H9 (cell line): ENCODE data around the gene DMRTA2. TPM values are rescaled to one million over a fixed set of nuclear protein-coding genes. Genes with fewer than 3 reads are reported as not detected.

Experiments used
- DNase-seq: peaks from one replicate; pipeline ENCODE4 v3.0.0-alpha.2; 2017
- H2AFZ ChIP-seq: one replicate; pipeline ENCODE4 v1.6.1; 2013; ENCODE audit warnings: mild to moderate bottlenecking, low read length, control low read depth, moderate library complexity
- H2AK5ac ChIP-seq: 2 replicates; pipeline ENCODE4 v1.6.1; 2013; ENCODE audit warnings: low read length, control low read depth, mixed read lengths; ENCODE audit not compliant: insufficient read length
- H2BK120ac ChIP-seq: one replicate; pipeline ENCODE4 v1.6.1; 2013; ENCODE audit warnings: low read depth, mild to moderate bottlenecking, low read length, control low read depth, inconsistent platforms; ENCODE audit not compliant: poor library complexity, severe bottlenecking
- H2BK12ac ChIP-seq: 2 replicates; pipeline ENCODE4 v1.6.1; 2013; ENCODE audit warnings: low read length, control low read depth, mixed read lengths, low read depth; ENCODE audit not compliant: insufficient read length
- H2BK15ac ChIP-seq: 2 replicates; pipeline ENCODE4 v1.6.1; 2013; ENCODE audit warnings: low read depth, low read length, control low read depth
- H2BK20ac ChIP-seq: one replicate; pipeline ENCODE4 v1.6.1; 2013; ENCODE audit warnings: low read depth, mild to moderate bottlenecking, low read length, control low read depth, inconsistent platforms; ENCODE audit not compliant: poor library complexity, severe bottlenecking
- H2BK5ac ChIP-seq: 2 replicates; pipeline ENCODE4 v1.6.1; 2013; ENCODE audit warnings: low read length, control low read depth, mixed read lengths; ENCODE audit not compliant: insufficient read length
- H3K14ac ChIP-seq: 2 replicates; pipeline ENCODE4 v1.6.1; 2013; ENCODE audit warnings: low read length, control low read depth; ENCODE audit not compliant: insufficient read depth
- H3K18ac ChIP-seq: 2 replicates; pipeline ENCODE4 v1.6.1; 2013; ENCODE audit warnings: low read depth, mild to moderate bottlenecking, mixed read lengths, low read length, control low read depth; ENCODE audit not compliant: insufficient read length
- H3K23ac ChIP-seq: 2 replicates; pipeline ENCODE4 v1.6.1; 2013; ENCODE audit warnings: low read length, control low read depth, mixed read lengths, low read depth; ENCODE audit not compliant: insufficient read length
- H3K23me2 ChIP-seq: 2 replicates; pipeline ENCODE4 v1.6.1; 2013; ENCODE audit warnings: low read depth, mild to moderate bottlenecking, mixed read lengths, low read length, control low read depth; ENCODE audit not compliant: insufficient read length, poor library complexity, severe bottlenecking
- H3K27ac ChIP-seq: 2 replicates; pipeline ENCODE4 v1.5.1; 2013; ENCODE audit warnings: low read length, control low read depth, mixed read lengths, low read depth; ENCODE audit not compliant: insufficient read length
- H3K27me3 ChIP-seq: 2 replicates; pipeline ENCODE4 v1.6.1; 2013; ENCODE audit warnings: low read length, control low read depth, inconsistent platforms; ENCODE audit not compliant: insufficient read depth
- H3K4ac ChIP-seq: 2 replicates; pipeline ENCODE4 v1.6.1; 2013; ENCODE audit warnings: low read depth, mild to moderate bottlenecking, control low read depth, inconsistent platforms, low read length, moderate library complexity
- H3K4me1 ChIP-seq: 2 replicates; pipeline ENCODE4 v1.6.1; 2013; ENCODE audit warnings: low read length, control low read depth, inconsistent platforms; ENCODE audit not compliant: insufficient read depth
- H3K4me2 ChIP-seq: 2 replicates; pipeline ENCODE4 v1.6.1; 2013; ENCODE audit warnings: low read length, control low read depth, mixed read lengths; ENCODE audit not compliant: insufficient read length, insufficient read depth
- H3K56ac ChIP-seq: 2 replicates; pipeline ENCODE4 v1.6.1; 2013; ENCODE audit warnings: low read depth, mild to moderate bottlenecking, mixed read lengths, low read length, control low read depth; ENCODE audit not compliant: insufficient read length
- H3K79me1 ChIP-seq: 2 replicates; pipeline ENCODE4 v1.6.1; 2013; ENCODE audit warnings: low read depth, mild to moderate bottlenecking, moderate library complexity, low read length, control low read depth, inconsistent platforms; ENCODE audit not compliant: insufficient read depth, poor library complexity, severe bottlenecking
- H3K79me2 ChIP-seq: 2 replicates; pipeline ENCODE4 v1.6.1; 2013; ENCODE audit warnings: low read length, control low read depth, inconsistent platforms; ENCODE audit not compliant: insufficient read depth
- H3K9ac ChIP-seq: 2 replicates; pipeline ENCODE4 v1.6.1; 2013; ENCODE audit warnings: low read length, control low read depth, mixed read lengths; ENCODE audit not compliant: insufficient read length; ENCODE audit errors: extremely low read depth
- H3K9me3 ChIP-seq: one replicate; pipeline ENCODE4 v1.6.1; 2013; ENCODE audit warnings: low read depth, low read length, inconsistent platforms; ENCODE audit not compliant: control insufficient read depth
- H3T11ph ChIP-seq: one replicate; pipeline ENCODE4 v1.6.1; 2013; ENCODE audit warnings: mild to moderate bottlenecking, low read length, control low read depth, inconsistent platforms
- H4K20me1 ChIP-seq: one replicate; pipeline ENCODE4 v1.6.1; 2013; ENCODE audit not compliant: control insufficient read depth, insufficient read length, insufficient read depth
- H4K5ac ChIP-seq: 2 replicates; pipeline ENCODE4 v1.6.1; 2013; ENCODE audit warnings: low read depth, mild to moderate bottlenecking, mixed read lengths, low read length, control low read depth; ENCODE audit not compliant: insufficient read length
- H4K8ac ChIP-seq: replicated peaks from 2 replicates; pipeline ENCODE4 v1.6.1; 2013; ENCODE audit warnings: low read length, control low read depth, mixed read lengths, low read depth; ENCODE audit not compliant: insufficient read length
- H4K91ac ChIP-seq: 2 replicates; pipeline ENCODE4 v1.6.1; 2013; ENCODE audit warnings: low read depth, mild to moderate bottlenecking, moderate library complexity, mixed read lengths, low read length, control low read depth; ENCODE audit not compliant: insufficient read length
- H3K27ac Mint-ChIP-seq, 3 experiments: 2 replicates in 2 of 3; 3 replicates in 1 of 3; pipeline ENCODE4 v1.8.0; 2020 to 2021; ENCODE audit warnings: mixed read lengths in 3 of 3, mild to moderate bottlenecking in 1 of 3, moderate library complexity in 1 of 3
- H3K27me3 Mint-ChIP-seq: 2 replicates; pipeline ENCODE4 v1.8.0; 2021; ENCODE audit warnings: low read depth, mild to moderate bottlenecking, moderate library complexity, mixed read lengths
- H3K36me3 Mint-ChIP-seq, 3 experiments: 2 replicates in 2 of 3; 3 replicates in 1 of 3; pipeline ENCODE4 v1.8.0; 2020 to 2021; ENCODE audit warnings: low read depth in 3 of 3, mixed read lengths in 3 of 3; ENCODE audit not compliant: insufficient read depth in 1 of 3
- H3K4me1 Mint-ChIP-seq, 2 experiments: 2 replicates each; pipeline ENCODE4 v1.8.0; 2020; ENCODE audit warnings: mixed read lengths in 2 of 2
- H3K4me3 Mint-ChIP-seq, 2 experiments: 2 replicates in 1 of 2; 3 replicates in 1 of 2; pipeline ENCODE4 v1.8.0; 2020 to 2021; ENCODE audit warnings: mild to moderate bottlenecking in 2 of 2, mixed read lengths in 2 of 2, moderate library complexity in 1 of 2
- H3K9me3 Mint-ChIP-seq, 2 experiments: 2 replicates in 1 of 2; 3 replicates in 1 of 2; pipeline ENCODE4 v1.8.0; 2020; ENCODE audit warnings: mild to moderate bottlenecking in 2 of 2, mixed read lengths in 2 of 2, moderate library complexity in 1 of 2
- WGBS: extraction: QIAGEN DNeasy Blood & Tissue Kit; methylation state at CpG from one replicate; pipeline ENCODE4 v1.1.7; 2013; ENCODE audit warnings: missing lambda C conversion rate, low lambda C conversion rate, mixed read lengths; ENCODE audit not compliant: insufficient read length; ENCODE audit errors: extremely low coverage; 5-methylcytosine and 5-hydroxymethylcytosine counted together
- total RNA-seq: library from RNA; stranded (reverse); gene quantifications from 2 replicates; pipeline ENCODE4 v1.2.1, GENCODE V29; 2021
- TF ChIP-seq, protein P1 (sequence below): fragments of 200-600 bp; sonication (generic); conservative IDR thresholded peaks from 3 replicates; pipeline ENCODE4 v1.8.0; 2021; ENCODE audit warnings: antibody characterized with exemption, mild to moderate bottlenecking

Gene DMRTA2
- total RNA-seq, 1 experiment from 2014 or later: 0.11 TPM

DNA sequence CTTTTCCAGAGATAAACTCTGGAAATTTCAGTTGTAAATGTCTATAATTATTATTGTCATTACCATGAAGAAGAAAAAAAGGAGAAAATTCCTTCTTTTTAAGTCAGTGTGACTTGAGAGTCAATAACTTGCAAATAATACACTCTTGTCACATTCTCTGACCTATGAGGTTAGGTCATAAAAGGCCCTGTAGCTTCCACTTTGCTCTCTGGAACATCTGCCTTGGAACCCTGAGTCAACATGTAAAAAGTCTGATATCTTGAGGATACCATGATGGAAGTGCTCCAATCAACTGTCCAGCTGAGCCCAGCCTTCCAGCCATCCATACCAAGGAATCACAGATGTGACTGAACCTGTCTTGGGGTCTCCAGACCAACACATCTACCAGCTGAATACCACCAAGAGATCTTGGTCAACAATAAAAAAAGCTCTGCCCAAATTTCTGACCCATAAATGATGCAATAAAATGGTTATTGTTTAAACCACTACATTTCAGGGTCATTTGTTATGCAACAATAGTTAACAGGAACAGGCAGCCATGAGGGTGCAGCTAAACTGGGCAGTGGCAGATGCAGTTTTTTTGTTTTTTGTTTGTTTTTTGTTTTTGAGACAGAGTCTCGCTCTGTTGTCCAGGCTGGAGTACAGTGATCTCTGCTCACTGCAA is 10.3 kb downstream of the DMRTA2 start:
- no peak overlapping the region for H3K4me3 Mint-ChIP-seq
- peaks cover 52% of the 10 kb centered on the region for H3K27me3 ChIP-seq
- peaks cover 5% of the 10 kb centered on the region in 2 experiments; a peak in 3 of 5 replicates for H3K9me3 Mint-ChIP-seq
- H3K27ac Mint-ChIP-seq: no peak overlapping the region
- H3K4ac ChIP-seq: no peak overlapping the region
- H3K27ac ChIP-seq: no peak overlapping the region
- no peak overlapping the region for H2AFZ ChIP-seq
- H2AK5ac ChIP-seq: no peak overlapping the region
- no peak overlapping the region for H3K14ac ChIP-seq
- no peak overlapping the region for H4K5ac ChIP-seq
- no peaks in the 10 kb centered on the region for H3K79me2 ChIP-seq
- H2BK120ac ChIP-seq: no peak overlapping the region
- no peak for DNase-seq
- H3K56ac ChIP-seq: no peak overlapping the region
- H3K4me1 ChIP-seq: no peaks in the 10 kb centered on the region
- no peaks in the 10 kb centered on the region for H3K9me3 ChIP-seq
- no peak overlapping the region for H2BK20ac ChIP-seq
- H2BK12ac ChIP-seq: no peak overlapping the region
- no peaks in the 10 kb centered on the region; a peak in 1 of 7 replicates for H3K36me3 Mint-ChIP-seq
- H3K4me2 ChIP-seq: no peak overlapping the region
- H3K18ac ChIP-seq: no peak overlapping the region
- H2BK15ac ChIP-seq: no peak overlapping the region
- H4K91ac ChIP-seq: no peak overlapping the region
- no peaks in the 10 kb centered on the region for H3K79me1 ChIP-seq
- TF ChIP-seq, protein P1, sequence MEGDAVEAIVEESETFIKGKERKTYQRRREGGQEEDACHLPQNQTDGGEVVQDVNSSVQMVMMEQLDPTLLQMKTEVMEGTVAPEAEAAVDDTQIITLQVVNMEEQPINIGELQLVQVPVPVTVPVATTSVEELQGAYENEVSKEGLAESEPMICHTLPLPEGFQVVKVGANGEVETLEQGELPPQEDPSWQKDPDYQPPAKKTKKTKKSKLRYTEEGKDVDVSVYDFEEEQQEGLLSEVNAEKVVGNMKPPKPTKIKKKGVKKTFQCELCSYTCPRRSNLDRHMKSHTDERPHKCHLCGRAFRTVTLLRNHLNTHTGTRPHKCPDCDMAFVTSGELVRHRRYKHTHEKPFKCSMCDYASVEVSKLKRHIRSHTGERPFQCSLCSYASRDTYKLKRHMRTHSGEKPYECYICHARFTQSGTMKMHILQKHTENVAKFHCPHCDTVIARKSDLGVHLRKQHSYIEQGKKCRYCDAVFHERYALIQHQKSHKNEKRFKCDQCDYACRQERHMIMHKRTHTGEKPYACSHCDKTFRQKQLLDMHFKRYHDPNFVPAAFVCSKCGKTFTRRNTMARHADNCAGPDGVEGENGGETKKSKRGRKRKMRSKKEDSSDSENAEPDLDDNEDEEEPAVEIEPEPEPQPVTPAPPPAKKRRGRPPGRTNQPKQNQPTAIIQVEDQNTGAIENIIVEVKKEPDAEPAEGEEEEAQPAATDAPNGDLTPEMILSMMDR: no peak
- H2BK5ac ChIP-seq: no peak overlapping the region
- no peak overlapping the region for H3K9ac ChIP-seq
- no peak overlapping the region for H4K8ac ChIP-seq
- WGBS: no CpG with 5 or more reads among the region's 1 CpG
- H3T11ph ChIP-seq: no peak overlapping the region
- no peaks in the 10 kb centered on the region for H4K20me1 ChIP-seq
- peaks cover 92% of the 10 kb centered on the region for H3K27me3 Mint-ChIP-seq
- H3K4me1 Mint-ChIP-seq: peaks cover 18% of the 10 kb centered on the region in 2 experiments
- H3K23me2 ChIP-seq: peaks cover 12% of the 10 kb centered on the region
- H3K23ac ChIP-seq: no peak overlapping the region
